Gastrocnemius medialis (tissue), 4 donors: ENCODE results near the gene RAD23B.

Source experiments
- POLR2A ChIP-seq, 2 donors: fragments of 450-650 bp; IDR thresholded peaks; one replicate each; pipeline ENCODE4 v1.6.1; 2017; ENCODE audit warnings: antibody characterized with exemption in 2 of 2, mild to moderate bottlenecking in 2 of 2, moderate library complexity in 2 of 2
- TF ChIP-seq, protein P1 (sequence below), 5 experiments: fragments of 450-650 bp in 3 of 5; fragments of 200-600 bp in 2 of 5; sonication (generic) in 2 of 5; IDR thresholded peaks in 4 of 5; conservative IDR thresholded peaks in 1 of 5; 1 replicate in 4 of 5; 2 replicates in 1 of 5; pipeline ENCODE4 v1.5.1; 2016 to 2019; ENCODE audit warnings: antibody characterized with exemption in 5 of 5, mild to moderate bottlenecking in 3 of 5, moderate library complexity in 3 of 5

DNA sequence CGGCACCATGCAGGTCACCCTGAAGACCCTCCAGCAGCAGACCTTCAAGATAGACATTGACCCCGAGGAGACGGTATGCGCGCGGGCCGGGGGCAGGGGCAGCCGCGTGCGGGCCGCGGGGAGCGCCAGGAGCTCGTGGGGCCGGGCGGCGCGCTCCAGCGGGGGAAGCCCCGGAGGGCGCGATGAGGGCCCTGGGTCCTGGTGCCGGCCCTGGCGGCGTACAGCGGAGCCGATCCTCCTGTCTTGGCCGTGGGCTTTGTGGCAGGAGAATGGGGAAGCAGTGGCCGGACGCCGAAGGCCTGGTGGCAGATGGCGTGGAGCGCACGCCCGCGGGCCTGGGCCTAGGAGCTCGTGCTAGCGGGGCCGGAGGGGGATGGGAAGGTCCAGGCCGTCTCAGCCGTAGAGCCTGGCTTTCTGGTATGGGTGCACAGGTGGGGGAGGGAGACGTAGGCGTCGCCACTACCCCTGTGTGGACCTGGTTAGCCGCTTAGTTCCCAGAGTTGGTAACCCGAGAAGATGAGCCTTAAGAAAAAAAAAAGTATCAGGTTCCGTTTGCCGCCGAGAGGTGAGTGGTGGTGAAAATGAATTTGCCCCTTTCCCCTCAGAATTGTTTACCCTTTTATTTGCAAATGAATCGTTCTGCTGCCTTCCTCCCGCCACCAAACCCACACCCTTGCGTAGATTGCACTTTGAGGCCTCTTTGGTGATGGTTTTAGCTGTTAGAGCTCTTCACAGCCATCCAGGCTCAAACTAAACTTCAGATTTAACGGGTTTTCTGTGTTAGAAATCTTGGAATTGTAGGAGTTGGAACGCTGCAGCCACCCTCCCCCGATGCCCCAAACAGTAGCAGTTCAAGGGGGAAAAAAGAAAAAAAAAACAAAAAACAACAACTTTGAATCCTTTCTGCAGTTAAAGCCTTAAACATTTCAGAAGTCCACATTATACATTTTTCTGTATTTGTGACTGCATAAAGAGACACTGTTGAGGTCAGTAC, 841 bp downstream of the RAD23B start:
- TF ChIP-seq, protein P1, sequence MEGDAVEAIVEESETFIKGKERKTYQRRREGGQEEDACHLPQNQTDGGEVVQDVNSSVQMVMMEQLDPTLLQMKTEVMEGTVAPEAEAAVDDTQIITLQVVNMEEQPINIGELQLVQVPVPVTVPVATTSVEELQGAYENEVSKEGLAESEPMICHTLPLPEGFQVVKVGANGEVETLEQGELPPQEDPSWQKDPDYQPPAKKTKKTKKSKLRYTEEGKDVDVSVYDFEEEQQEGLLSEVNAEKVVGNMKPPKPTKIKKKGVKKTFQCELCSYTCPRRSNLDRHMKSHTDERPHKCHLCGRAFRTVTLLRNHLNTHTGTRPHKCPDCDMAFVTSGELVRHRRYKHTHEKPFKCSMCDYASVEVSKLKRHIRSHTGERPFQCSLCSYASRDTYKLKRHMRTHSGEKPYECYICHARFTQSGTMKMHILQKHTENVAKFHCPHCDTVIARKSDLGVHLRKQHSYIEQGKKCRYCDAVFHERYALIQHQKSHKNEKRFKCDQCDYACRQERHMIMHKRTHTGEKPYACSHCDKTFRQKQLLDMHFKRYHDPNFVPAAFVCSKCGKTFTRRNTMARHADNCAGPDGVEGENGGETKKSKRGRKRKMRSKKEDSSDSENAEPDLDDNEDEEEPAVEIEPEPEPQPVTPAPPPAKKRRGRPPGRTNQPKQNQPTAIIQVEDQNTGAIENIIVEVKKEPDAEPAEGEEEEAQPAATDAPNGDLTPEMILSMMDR (IDR thresholded peaks at IDR 0.05 in 4 of 5, conservative IDR thresholded peaks at IDR 0.05 in 1 of 5): peak in 1 of 5 experiments; percentile 0
- TF ChIP-seq POLR2A (IDR thresholded peaks at IDR 0.05): no peak
